WI38 (cell line): ENCODE measurements around the gene MLEC.
A peak's percentile ranks its signal among the peaks of the same experiment; 100 is the strongest.

Experiments used
- H3K4me3 ChIP-seq: 2 replicates; pipeline ENCODE4 v1.5.1; 2011; ENCODE audit warnings: low read depth, mild to moderate bottlenecking, control low read depth, low read length
- CTCF ChIP-seq: IDR thresholded peaks from 2 replicates; pipeline ENCODE4 v1.5.1; 2012; ENCODE audit warnings: low read depth, mild to moderate bottlenecking, control low read depth, low read length

The MLEC gene

GRCh38 chr12:120646044-120646443 is 40.9 kb upstream of the MLEC start:
- H3K4me3 ChIP-seq = no peak overlapping the region
- TF ChIP-seq CTCF = no peak

- H3K4me3 ChIP-seq = no peak overlapping the region
- TF ChIP-seq CTCF = no peak
Observed at GRCh38 chr12:120647375-120647755, 39.6 kb upstream of the MLEC start.

DNA sequence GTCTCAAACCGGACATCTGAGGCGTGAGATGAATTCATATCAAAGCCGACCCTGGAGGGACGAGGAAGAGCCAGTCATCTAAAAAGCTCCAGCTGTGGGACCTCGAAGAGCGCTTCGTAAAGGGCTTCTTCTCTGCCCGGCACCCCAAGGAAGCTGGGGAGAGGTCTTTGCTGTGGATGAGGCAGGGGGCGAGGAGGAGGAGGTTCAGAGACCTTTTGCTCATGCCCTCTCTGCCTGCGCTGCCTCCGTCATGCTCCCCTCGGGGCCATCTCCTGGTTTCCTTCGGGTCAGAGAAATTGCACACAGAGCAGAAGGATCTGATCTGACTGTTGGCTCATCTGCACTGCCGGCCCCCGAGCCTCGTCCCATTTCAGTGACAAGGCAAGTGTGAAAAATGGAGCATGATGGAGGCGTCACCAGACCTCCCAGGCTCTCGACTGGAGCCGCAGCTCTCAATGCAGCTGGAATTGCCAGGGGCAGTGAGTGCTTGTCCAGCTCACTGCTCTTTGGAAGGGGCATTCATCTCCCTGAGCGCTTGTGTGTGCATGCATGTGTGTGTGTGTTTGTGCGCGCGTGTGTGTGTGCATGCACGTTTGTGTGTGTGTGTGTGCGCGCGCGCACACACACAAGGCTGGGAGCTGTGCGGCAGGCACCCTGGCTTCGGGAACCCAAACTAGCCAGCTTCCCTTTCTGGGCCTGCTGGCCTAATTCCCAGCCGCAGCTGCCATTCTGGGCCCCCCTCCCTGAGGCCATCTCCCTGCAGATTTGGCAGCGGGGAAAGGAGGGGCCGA is 37.3 kb upstream of the MLEC start:
- peak overlapping the region; percentile 56 for H3K4me3 ChIP-seq

GRCh38 chr12:120650233-120650690 is 36.7 kb upstream of the MLEC start:
- no peak overlapping the region for H3K4me3 ChIP-seq
- no peak for TF ChIP-seq CTCF

More for the DNA sequence above, 37.3 kb upstream of the MLEC start:
- TF ChIP-seq CTCF = no peak

- no peak for TF ChIP-seq CTCF
- H3K4me3 ChIP-seq = no peak overlapping the region
Observed at GRCh38 chr12:120651821-120652220, 35.1 kb upstream of the MLEC start.

GRCh38 chr12:120652656-120653435 is 34.1 kb upstream of the MLEC start:
- no peak for TF ChIP-seq CTCF
- no peak overlapping the region for H3K4me3 ChIP-seq

- no peak for TF ChIP-seq CTCF
- H3K4me3 ChIP-seq = no peak overlapping the region
Observed at GRCh38 chr12:120653611-120654010, 33.3 kb upstream of the MLEC start.
